H1 (cell line): ENCODE results near the gene METTL8. TPM values are rescaled to one million over a fixed set of nuclear protein-coding genes. Genes with fewer than 3 reads are reported as not detected.

Source experiments
- CTCF ChIA-PET: fragments of 300-600 bp; sonication (Branson Sonifier 250); formaldehyde crosslinking; loops from one replicate; lab custom pipeline; 2021; ENCODE audit not compliant: partially characterized antibody; lab: Charles Lee
- POLR2A ChIA-PET: fragments of 300-600 bp; sonication (Branson Sonifier 250); formaldehyde crosslinking; loops from one replicate; lab custom pipeline; 2021; ENCODE audit warnings: inconsistent platforms; ENCODE audit not compliant: partially characterized antibody; lab: Charles Lee
- DNase-seq, 2 experiments: peaks; one replicate each; pipeline versions ENCODE4 v3.0.0 to v3.0.0-alpha.2; 2010 to 2022; ENCODE audit warnings: low spot score in 2 of 2, low read depth in 1 of 2, mixed read lengths in 1 of 2
- FAIRE-seq: peaks from 2 replicates; lab custom pipeline; 2011; peaks lifted over from hg19 to GRCh38; lab: Jason Lieb, UNC
- H2AFZ ChIP-seq: 2 replicates; pipeline ENCODE4 v1.8.1; 2012; ENCODE audit warnings: low read length, inconsistent platforms
- H2AK5ac ChIP-seq: 2 replicates; pipeline ENCODE4 v1.6.1; 2013; ENCODE audit warnings: low read depth, low read length
- H2BK120ac ChIP-seq: replicated peaks from 2 replicates; pipeline ENCODE3; 2013; ENCODE audit warnings: low read depth, low read length, inconsistent platforms
- H2BK12ac ChIP-seq: 2 replicates; pipeline ENCODE4 v1.6.1; 2013; ENCODE audit warnings: low read depth, low read length
- H2BK15ac ChIP-seq: 2 replicates; pipeline ENCODE4 v1.6.1; 2013; ENCODE audit warnings: low read length
- H2BK20ac ChIP-seq: 2 replicates; pipeline ENCODE4 v1.6.1; 2013; ENCODE audit warnings: low read length
- H2BK5ac ChIP-seq: 2 replicates; pipeline ENCODE4 v1.6.1; 2013; ENCODE audit warnings: low read depth, low read length
- H3K14ac ChIP-seq: 2 replicates; pipeline ENCODE4 v1.6.1; 2013; ENCODE audit warnings: inconsistent platforms; ENCODE audit not compliant: insufficient read length
- H3K18ac ChIP-seq: 2 replicates; pipeline ENCODE4 v1.6.1; 2013; ENCODE audit warnings: low read length; ENCODE audit errors: extremely low read depth
- H3K23ac ChIP-seq: 2 replicates; pipeline ENCODE4 v1.6.1; 2013; ENCODE audit warnings: inconsistent platforms; ENCODE audit not compliant: insufficient read length
- H3K23me2 ChIP-seq: 2 replicates; pipeline ENCODE4 v1.6.1; 2013; ENCODE audit warnings: low read depth, low read length
- H3K27ac ChIP-seq: 2 replicates; pipeline ENCODE4 v1.6.1; 2011; ENCODE audit warnings: low read depth, low read length, inconsistent platforms
- H3K27me3 ChIP-seq, 4 experiments: replicated peaks in 1 of 4; 1 replicate in 1 of 4; 2 replicates in 3 of 4; pipeline versions ENCODE4 v1.6.1 to v1.8.1; 2011 to 2013; ENCODE audit warnings: low read length in 3 of 4, mild to moderate bottlenecking in 3 of 4, inconsistent platforms in 2 of 4, mixed read lengths in 2 of 4, moderate library complexity in 1 of 4; ENCODE audit not compliant: control insufficient read depth in 3 of 4, insufficient read depth in 3 of 4; ENCODE audit errors: extremely low read depth in 1 of 4
- H3K36me3 ChIP-seq, 4 experiments: 2 replicates each; pipeline versions ENCODE4 v1.6.1 to v1.8.1; 2011 to 2013; ENCODE audit warnings: mild to moderate bottlenecking in 4 of 4, low read length in 3 of 4, moderate library complexity in 2 of 4, control low read depth in 1 of 4, inconsistent platforms in 1 of 4; ENCODE audit not compliant: insufficient read depth in 4 of 4, control insufficient read depth in 2 of 4
- H3K4ac ChIP-seq: replicated peaks from 2 replicates; pipeline ENCODE3; 2013; ENCODE audit warnings: low read length, low read depth, mixed read lengths, inconsistent platforms; ENCODE audit not compliant: insufficient read length
- H3K4me1 ChIP-seq, 4 experiments: replicated peaks in 1 of 4; 1 replicate in 1 of 4; 2 replicates in 3 of 4; pipeline versions ENCODE4 v1.6.1 to v1.8.1; 2011 to 2013; ENCODE audit warnings: low read length in 3 of 4, inconsistent platforms in 2 of 4, mixed read lengths in 1 of 4; ENCODE audit not compliant: insufficient read depth in 4 of 4, control insufficient read depth in 3 of 4
- H3K4me2 ChIP-seq, 2 experiments: 2 replicates each; pipeline versions ENCODE4 v1.6.1 to v1.8.1; 2011 to 2013; ENCODE audit warnings: low read depth in 2 of 2, low read length in 2 of 2, control low read depth in 1 of 2, inconsistent platforms in 1 of 2, mild to moderate bottlenecking in 1 of 2; ENCODE audit not compliant: insufficient read depth in 1 of 2
- H3K4me3 ChIP-seq, 4 experiments: fragments of 200-600, 300-600 bp in 1 of 4; sonication (generic), shearing (Covaris generic), sonication (Bioruptor Twin) in 1 of 4; 2 replicates each; pipeline versions ENCODE4 v1.5.1 to v1.8.1; 2011 to 2016; ENCODE audit warnings: low read length in 4 of 4, low read depth in 3 of 4, control low read depth in 2 of 4, inconsistent platforms in 2 of 4, mild to moderate bottlenecking in 2 of 4, mixed read lengths in 1 of 4, moderate library complexity in 1 of 4; ENCODE audit not compliant: insufficient read depth in 2 of 4; ENCODE audit errors: extremely low read depth in 1 of 4
- H3K56ac ChIP-seq: replicated peaks from 2 replicates; pipeline ENCODE3; 2013; ENCODE audit warnings: low read depth, mild to moderate bottlenecking, mixed read lengths, low read length, inconsistent platforms; ENCODE audit not compliant: insufficient read length
- H3K79me1 ChIP-seq: 2 replicates; pipeline ENCODE4 v1.6.1; 2013; ENCODE audit warnings: low read depth, low read length, control low read depth
- H3K79me2 ChIP-seq, 2 experiments: 2 replicates each; pipeline versions ENCODE4 v1.6.1 to v1.8.1; 2012 to 2013; ENCODE audit warnings: low read length in 2 of 2, mild to moderate bottlenecking in 2 of 2, inconsistent platforms in 1 of 2; ENCODE audit not compliant: insufficient read depth in 2 of 2, control insufficient read depth in 1 of 2
- H3K9ac ChIP-seq, 4 experiments: replicated peaks in 1 of 4; 1 replicate in 1 of 4; 2 replicates in 3 of 4; pipeline versions ENCODE4 v1.6.1 to v1.8.1; 2011 to 2013; ENCODE audit warnings: low read depth in 3 of 4, low read length in 3 of 4, control low read depth in 2 of 4, mild to moderate bottlenecking in 2 of 4, moderate library complexity in 2 of 4, inconsistent platforms in 1 of 4; ENCODE audit errors: extremely low read depth in 1 of 4
- H3K9me3 ChIP-seq, 2 experiments: 2 replicates each; pipeline versions ENCODE4 v1.6.1 to v1.8.1; 2012 to 2013; ENCODE audit warnings: mild to moderate bottlenecking in 2 of 2, moderate library complexity in 2 of 2, control low read depth in 1 of 2, inconsistent platforms in 1 of 2, low read depth in 1 of 2, low read length in 1 of 2, mixed read lengths in 1 of 2; ENCODE audit not compliant: insufficient read depth in 2 of 2
- H4K20me1 ChIP-seq, 2 experiments: replicated peaks in 1 of 2; 2 replicates each; pipeline versions ENCODE3 to v1.8.1; 2011 to 2013; ENCODE audit warnings: inconsistent platforms in 2 of 2, low read length in 2 of 2, mild to moderate bottlenecking in 1 of 2; ENCODE audit not compliant: insufficient read depth in 2 of 2, control insufficient read depth in 1 of 2
- H4K5ac ChIP-seq: 2 replicates; pipeline ENCODE4 v1.6.1; 2013; ENCODE audit warnings: low read length, low read depth, mixed read lengths, inconsistent platforms; ENCODE audit not compliant: insufficient read length
- H4K8ac ChIP-seq: 2 replicates; pipeline ENCODE4 v1.8.0; 2013; ENCODE audit warnings: mild to moderate bottlenecking, moderate library complexity, low read length, inconsistent platforms; ENCODE audit not compliant: insufficient read depth; ENCODE audit errors: extremely low read depth
- H4K91ac ChIP-seq: replicated peaks from 2 replicates; pipeline ENCODE3; 2013; ENCODE audit warnings: low read length, mixed read lengths, inconsistent platforms; ENCODE audit not compliant: insufficient read length
- ASH2L ChIP-seq: fragments of 200-600, 300-600 bp; sonication (generic); IDR thresholded peaks from one replicate; pipeline ENCODE4 v1.7.1; 2017; ENCODE audit warnings: low read length
- BACH1 ChIP-seq: IDR thresholded peaks from 2 replicates; pipeline ENCODE4 v1.6.1; 2012; ENCODE audit warnings: low read length, improper control_type of control experiment
- JUN ChIP-seq: IDR thresholded peaks from 2 replicates; pipeline ENCODE4 v1.6.1; 2011; ENCODE audit warnings: low read depth, mild to moderate bottlenecking, improper control_type of control experiment, low read length
- POLR2AphosphoS5 ChIP-seq: IDR thresholded peaks from 2 replicates; pipeline ENCODE4 v1.6.1; 2011; ENCODE audit warnings: low read depth, low read length
- RXRA ChIP-seq: IDR thresholded peaks from 2 replicates; pipeline ENCODE4 v1.6.1; 2011; ENCODE audit warnings: low read depth, mild to moderate bottlenecking, low read length, moderate library complexity; ENCODE audit not compliant: insufficient read depth
- SP1 ChIP-seq: IDR thresholded peaks from 2 replicates; pipeline ENCODE4 v1.6.1; 2011; ENCODE audit warnings: low read depth, low read length
- TEAD4 ChIP-seq: IDR thresholded peaks from 2 replicates; pipeline ENCODE4 v1.6.1; 2012; ENCODE audit warnings: low read depth, low read length, inconsistent platforms, mixed read lengths
- ZNF274 ChIP-seq: IDR thresholded peaks from 2 replicates; pipeline ENCODE4 v1.7.0; 2012; ENCODE audit warnings: low read length, borderline replicate concordance; ENCODE audit errors: extremely low read depth
- whole genome bisulfite sequencing, 2 experiments: shearing (Covaris generic) in 1 of 2; methylation state at CpG; one replicate each; pipeline versions ENCODE4 v1.1.6 to v1.1.7; 2013 to 2015; ENCODE audit warnings: low lambda C conversion rate in 2 of 2, mixed read lengths in 2 of 2, inconsistent platforms in 1 of 2, low coverage in 1 of 2, missing lambda C conversion rate in 1 of 2; ENCODE audit not compliant: insufficient replicate concordance in 2 of 2, insufficient coverage in 1 of 2, insufficient read length in 1 of 2; ENCODE audit errors: extremely low coverage in 1 of 2, missing lambda C conversion rate in 1 of 2; 5-methylcytosine and 5-hydroxymethylcytosine counted together
- polyA plus RNA-seq, 7 experiments: library from polyadenylated mRNA; depleted of rRNA in 3 of 7; stranded (reverse) in 5 of 7; unstranded in 2 of 7; fragments of >200 nt in 5 of 7; fragments of 200-250 nt in 2 of 7; gene quantifications; 1 replicate in 5 of 7; 2 replicates in 1 of 7; 4 replicates in 1 of 7; pipeline versions ENCODE4 v1.2.1 to v1.2.3, GENCODE V29; 2011 to 2013; ENCODE audit warnings: missing spikeins in 2 of 7, mixed read lengths in 2 of 7
- total RNA-seq: library from RNA; stranded (reverse); fragmentation: NEBNext Ultra II Directional; extraction: Animal tissue kit (Norgen Biotek cat#: 25700); gene quantifications from 2 replicates; pipeline ENCODE4 v1.2.1, GENCODE V29; 2021

The METTL8 gene
- total and polyA plus RNA-seq, 2 of the 8 experiments (the other 6 are each of a cell fraction or from before 2014, with no cell fraction given) = 17.6 to 79.7 TPM

DNA sequence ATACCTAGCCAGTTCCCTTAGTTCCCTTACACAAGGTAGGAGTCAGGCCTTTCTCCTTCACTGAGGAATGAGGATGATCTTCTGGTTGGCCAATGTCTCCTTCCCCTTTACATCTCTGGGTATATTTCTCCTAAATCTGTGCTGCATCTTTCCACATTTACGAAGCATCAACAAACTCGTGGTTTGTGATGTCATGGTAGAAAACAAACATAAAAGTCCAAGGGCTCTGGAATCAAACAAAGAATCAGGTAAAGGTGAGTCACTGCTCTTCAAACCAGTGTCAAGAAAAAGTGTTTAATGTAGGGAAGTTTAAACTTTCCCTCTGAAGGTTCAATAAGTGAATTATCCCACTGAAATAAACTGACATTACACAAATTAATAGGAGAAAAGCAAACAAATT lies 122.9 kb downstream of the METTL8 start:
- CTCF ChIA-PET = interaction anchor here (1.1 kb wide), 1 partner anchor 26 kb away, joined by 4 read pairs; no protein-coding TSS in a partner anchor
- no peak for DNase-seq
- 92% methylated on average over 2 of the region's 2 CpGs; no CpG with 5 or more reads in 1 of the 2 experiments for WGBS, 2 experiments

More for the DNA sequence above, 122.9 kb downstream of the METTL8 start:
- no peak overlapping the region for H3K23ac ChIP-seq
- no peaks in the 10 kb centered on the region for H3K23me2 ChIP-seq
- H3K79me2 ChIP-seq = no peaks in the 10 kb centered on the region
- no peak overlapping the region for H3K14ac ChIP-seq
- no peaks in the 10 kb centered on the region for H3K79me1 ChIP-seq
- H3K56ac ChIP-seq = no peak overlapping the region
- H2BK20ac ChIP-seq = peak overlapping the region; percentile 15; the same call in 1 of the 2 replicates
- no peak for FAIRE-seq
- H2AFZ ChIP-seq = no peak overlapping the region
- H2BK120ac ChIP-seq = no peak overlapping the region
- no peak overlapping the region for H3K4me2 ChIP-seq
- H2BK12ac ChIP-seq = no peak overlapping the region
- H3K4ac ChIP-seq = no peak overlapping the region
- POLR2A ChIA-PET = no interaction called here
- no peak overlapping the region for H4K8ac ChIP-seq
- H3K9me3 ChIP-seq = peaks cover 22 to 30% of the 10 kb centered on the region in 2 experiments
- no peak for TF ChIP-seq JUN
- TF ChIP-seq ZNF274 = no peak
- TF ChIP-seq BACH1 = no peak
- TF ChIP-seq RXRA = no peak
- no peak for TF ChIP-seq ASH2L
- no peak for TF ChIP-seq POLR2AphosphoS5
- TF ChIP-seq TEAD4 = no peak
- TF ChIP-seq SP1 = no peak
- H2AK5ac ChIP-seq = no peak overlapping the region
- H3K18ac ChIP-seq = no peak overlapping the region
- H2BK15ac ChIP-seq = peak overlapping the region; percentile 40; the same call in 1 of the 2 replicates
- H3K36me3 ChIP-seq = peaks cover 0 to 19% (median 0%) of the 10 kb centered on the region in 4 experiments; a peak in 3 of 8 replicates
- no peaks in the 10 kb centered on the region for H4K20me1 ChIP-seq
- H2BK5ac ChIP-seq = no peak overlapping the region
- no peak overlapping the region for H3K27ac ChIP-seq
- no peaks in the 10 kb centered on the region for H3K27me3 ChIP-seq
- H3K4me1 ChIP-seq = peaks cover 4 to 12% (median 12%) of the 10 kb centered on the region in 4 experiments; a peak in 6 of 7 replicates
- H4K91ac ChIP-seq = no peak overlapping the region
- no peak overlapping the region for H3K9ac ChIP-seq
- no peak overlapping the region for H3K4me3 ChIP-seq
- no peak overlapping the region for H4K5ac ChIP-seq
